ENCODE results near the gene FBLN5. TPM values are rescaled to one million over a fixed set of nuclear protein-coding genes. Genes with fewer than 3 reads are reported as not detected.
A peak's percentile ranks its signal among the peaks of the same experiment; 100 is the strongest.

FBLN5 gene
- total and polyA plus RNA-seq, 2 donors (not counting 1 experiment from before 2014, with no cell fraction given), result 33.4 to 47.5 TPM

GRCh38 chr14:91901449-91902226 is 45.9 kb downstream of the FBLN5 start:
- no peak overlapping the region for H3K27ac ChIP-seq (ENCODE audit: insufficient read depth, low read length)
- TF ChIP-seq EZH2 (IDR thresholded peaks at IDR 0.05; ENCODE audit: low read length, missing control alignments), result no peak
- TF ChIP-seq CTCF (conservative IDR thresholded peaks at IDR 0.05 in 1 of 2, IDR thresholded peaks at IDR 0.05 in 1 of 2; ENCODE audit: low read depth in 1 of 2, low read length in 2 of 2), result no peak
- no peaks in the 10 kb centered on the region for H3K79me2 ChIP-seq (ENCODE audit: control insufficient read depth, insufficient read depth, low read length)
- no peaks in the 10 kb centered on the region for H3K27me3 ChIP-seq (ENCODE audit: control insufficient read depth, insufficient read depth, low read length)
- H3K9ac ChIP-seq (ENCODE audit: insufficient read depth, low read length), result no peak overlapping the region
- no peaks in the 10 kb centered on the region for H3K36me3 ChIP-seq (ENCODE audit: control insufficient read depth, insufficient read depth, low read length)
- H2AFZ ChIP-seq (ENCODE audit: low read length), result no peak overlapping the region
- H3K4me2 ChIP-seq (ENCODE audit: extremely low read depth, insufficient read depth, low read length), result no peak overlapping the region
- H4K20me1 ChIP-seq (ENCODE audit: control insufficient read depth, extremely low read depth, insufficient read depth, low read length), result no peaks in the 10 kb centered on the region
- no peaks in the 10 kb centered on the region for H3K4me1 ChIP-seq (ENCODE audit: control insufficient read depth, extremely low read depth, insufficient read depth, low read length)
- H3K4me3 ChIP-seq (replicated peaks in 1 of 4; ENCODE audit: control extremely low read depth in 1 of 4, insufficient read depth in 1 of 4, low read depth in 3 of 4, low read length in 4 of 4), result no peak overlapping the region
- H3K9me3 ChIP-seq (ENCODE audit: control insufficient read depth, insufficient read depth, low read depth, low read length), result no peaks in the 10 kb centered on the region
- peak; percentile 29 to 58 for DNase-seq (ENCODE audit: low read depth in 2 of 2)

GRCh38 chr14:91899806-91900205 is 47.7 kb downstream of the FBLN5 start:
- DNase-seq (ENCODE audit: low read depth in 2 of 2), result no peak
- no peaks in the 10 kb centered on the region for H3K9me3 ChIP-seq (ENCODE audit: control insufficient read depth, insufficient read depth, low read depth, low read length)
- no peak overlapping the region for H2AFZ ChIP-seq (ENCODE audit: low read length)
- TF ChIP-seq CTCF (conservative IDR thresholded peaks at IDR 0.05 in 1 of 2, IDR thresholded peaks at IDR 0.05 in 1 of 2; ENCODE audit: low read depth in 1 of 2, low read length in 2 of 2) (no peak), EZH2 (IDR thresholded peaks at IDR 0.05; ENCODE audit: low read length, missing control alignments) (no peak)
- no peaks in the 10 kb centered on the region for H3K27me3 ChIP-seq (ENCODE audit: control insufficient read depth, insufficient read depth, low read length)
- no peak overlapping the region for H3K9ac ChIP-seq (ENCODE audit: insufficient read depth, low read length)
- H3K4me1 ChIP-seq (ENCODE audit: control insufficient read depth, extremely low read depth, insufficient read depth, low read length), result no peaks in the 10 kb centered on the region
- H3K36me3 ChIP-seq (ENCODE audit: control insufficient read depth, insufficient read depth, low read length), result no peaks in the 10 kb centered on the region
- peak overlapping the region; percentile 25 for H3K4me2 ChIP-seq (ENCODE audit: extremely low read depth, insufficient read depth, low read length)
- H3K4me3 ChIP-seq (replicated peaks in 1 of 4; ENCODE audit: control extremely low read depth in 1 of 4, insufficient read depth in 1 of 4, low read depth in 3 of 4, low read length in 4 of 4), result no peak overlapping the region
- no peaks in the 10 kb centered on the region for H4K20me1 ChIP-seq (ENCODE audit: control insufficient read depth, extremely low read depth, insufficient read depth, low read length)
- H3K79me2 ChIP-seq (ENCODE audit: control insufficient read depth, insufficient read depth, low read length), result no peaks in the 10 kb centered on the region
- H3K27ac ChIP-seq (ENCODE audit: insufficient read depth, low read length), result no peak overlapping the region

- no peak for DNase-seq (ENCODE audit: low read depth in 2 of 2)
- H4K20me1 ChIP-seq (ENCODE audit: control insufficient read depth, extremely low read depth, insufficient read depth, low read length), result no peaks in the 10 kb centered on the region
- no peak overlapping the region for H3K27ac ChIP-seq (ENCODE audit: insufficient read depth, low read length)
- no peaks in the 10 kb centered on the region for H3K27me3 ChIP-seq (ENCODE audit: control insufficient read depth, insufficient read depth, low read length)
- no peaks in the 10 kb centered on the region for H3K4me1 ChIP-seq (ENCODE audit: control insufficient read depth, extremely low read depth, insufficient read depth, low read length)
- no peaks in the 10 kb centered on the region for H3K79me2 ChIP-seq (ENCODE audit: control insufficient read depth, insufficient read depth, low read length)
- no peak overlapping the region for H3K4me3 ChIP-seq (replicated peaks in 1 of 4; ENCODE audit: control extremely low read depth in 1 of 4, insufficient read depth in 1 of 4, low read depth in 3 of 4, low read length in 4 of 4)
- H3K4me2 ChIP-seq (ENCODE audit: extremely low read depth, insufficient read depth, low read length), result no peak overlapping the region
- TF ChIP-seq EZH2 (IDR thresholded peaks at IDR 0.05; ENCODE audit: low read length, missing control alignments), result no peak
- TF ChIP-seq CTCF (conservative IDR thresholded peaks at IDR 0.05 in 1 of 2, IDR thresholded peaks at IDR 0.05 in 1 of 2; ENCODE audit: low read depth in 1 of 2, low read length in 2 of 2), result no peak
- H3K9me3 ChIP-seq (ENCODE audit: control insufficient read depth, insufficient read depth, low read depth, low read length), result no peaks in the 10 kb centered on the region
- H3K9ac ChIP-seq (ENCODE audit: insufficient read depth, low read length), result no peak overlapping the region
- H2AFZ ChIP-seq (ENCODE audit: low read length), result no peak overlapping the region
- no peaks in the 10 kb centered on the region for H3K36me3 ChIP-seq (ENCODE audit: control insufficient read depth, insufficient read depth, low read length)
These were observed 48.3 kb downstream of the FBLN5 start for GRCh38 chr14:91899213-91899612.

Data from fibroblast of lung (primary cell).